ENCODE data around the gene RNF11. TPM values are rescaled to one million over a fixed set of nuclear protein-coding genes. Genes with fewer than 3 reads are reported as not detected.

Gene RNF11
- total RNA-seq, 1 experiment from 2014 or later, result 145 TPM

GRCh38 chr1:51316113-51316845 lies 80.2 kb downstream of the RNF11 start:
- Histone ChIP-seq H3K36me3 (no peaks in the 10 kb centered on the region), H3K4me3 (no peak overlapping the region), H3K9me3 (replicated peaks) (no peaks in the 10 kb centered on the region), H3K4me1 (peaks cover 3% of the 10 kb centered on the region), H3K27ac (no peak overlapping the region), H3K27me3 (no peaks in the 10 kb centered on the region)
- DNase-seq, result no peak

- peaks cover 3% of the 10 kb centered on the region for H3K4me1 ChIP-seq
- no peak overlapping the region for H3K4me3 ChIP-seq
- H3K27ac ChIP-seq, result no peak overlapping the region
- no peaks in the 10 kb centered on the region for H3K36me3 ChIP-seq
- H3K27me3 ChIP-seq, result no peaks in the 10 kb centered on the region
- DNase-seq, result peak in 1 of 2 experiments; percentile 55
- H3K9me3 ChIP-seq (replicated peaks), result no peaks in the 10 kb centered on the region
Measured at GRCh38 chr1:51316846-51317120, 80.7 kb downstream of the RNF11 start.

GRCh38 chr1:51317798-51318197 lies 81.7 kb downstream of the RNF11 start:
- Histone ChIP-seq H3K9me3 (replicated peaks) (no peaks in the 10 kb centered on the region), H3K4me1 (peaks cover 3% of the 10 kb centered on the region), H3K36me3 (no peaks in the 10 kb centered on the region), H3K4me3 (no peak overlapping the region), H3K27me3 (no peaks in the 10 kb centered on the region), H3K27ac (no peak overlapping the region)
- no peak for DNase-seq

- no peak for DNase-seq
- H3K4me1 ChIP-seq, result no peaks in the 10 kb centered on the region; the same call in 1 of the 2 replicates
- no peak overlapping the region for H3K4me3 ChIP-seq
- H3K27me3 ChIP-seq, result no peaks in the 10 kb centered on the region
- 0 out of 2 replicates have a peak, but pooled peaks cover 4% of the 10 kb centered on the region for H3K9me3 ChIP-seq (replicated peaks)
- H3K36me3 ChIP-seq, result no peaks in the 10 kb centered on the region
- H3K27ac ChIP-seq, result no peak overlapping the region
Measured at GRCh38 chr1:51320967-51321923, 85.2 kb downstream of the RNF11 start.

DNA sequence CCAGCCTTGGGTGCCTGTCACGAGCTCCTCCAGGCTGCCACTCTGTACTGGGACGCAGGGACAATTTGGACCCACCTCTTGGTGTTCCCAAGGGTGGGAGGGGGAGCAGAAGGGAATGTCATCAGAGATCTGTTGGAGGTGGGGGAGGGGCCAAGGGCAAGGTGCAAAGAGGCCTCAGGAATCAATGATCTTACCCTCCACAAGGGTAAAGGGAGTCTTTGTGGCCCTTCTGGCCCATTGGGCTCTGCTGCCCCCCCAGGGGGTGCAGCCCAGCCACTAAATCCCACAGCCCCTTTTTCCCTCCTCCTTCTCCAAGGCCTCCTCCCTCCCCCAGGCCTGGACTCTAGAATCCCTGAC lies 85.8 kb downstream of the RNF11 start:
- Histone ChIP-seq H3K4me1 (no peaks in the 10 kb centered on the region), H3K27me3 (no peaks in the 10 kb centered on the region), H3K4me3 (no peak overlapping the region), H3K27ac (no peak overlapping the region), H3K36me3 (no peaks in the 10 kb centered on the region), H3K9me3 (replicated peaks) (0 out of 2 replicates have a peak, but pooled peaks cover 4% of the 10 kb centered on the region)
- DNase-seq, result no peak

- Histone ChIP-seq H3K4me1 (no peaks in the 10 kb centered on the region), H3K4me3 (no peak overlapping the region), H3K27ac (no peak overlapping the region), H3K27me3 (no peaks in the 10 kb centered on the region), H3K36me3 (no peaks in the 10 kb centered on the region), H3K9me3 (replicated peaks) (0 out of 2 replicates have a peak, but pooled peaks cover 4% of the 10 kb centered on the region)
- DNase-seq, result no peak
Measured at GRCh38 chr1:51322417-51323101, 86.5 kb downstream of the RNF11 start.

Other genes starting within 250 kb of the RNF11 start
- not detected in 2 replicates for gene C1orf185, start 134.0 kb upstream of the RNF11 start, total RNA-seq (2014; rRNA removed; shearing (Covaris generic))
- gene TTC39A, start 94.3 kb downstream of the RNF11 start, total RNA-seq (2014; rRNA removed; shearing (Covaris generic)), result 0.14 and 0.73 TPM in 2 replicates

All from SJCRH30 (cell line).